K562 (cell line): ENCODE results near the gene OPRD1. TPM values are rescaled to one million over a fixed set of nuclear protein-coding genes. Genes with fewer than 3 reads are reported as not detected.

Experiments
- ATAC-seq: fragments of 200-7000 bp; cut with Tn5 transposase; 3 replicates; pipeline ENCODE4 v1.9.1; 2020; ENCODE audit warnings: moderate library complexity
- BruUV-seq: library from RNA; stranded (reverse); fragments of 400-500 nt; replicated peaks from 2 replicates; lab custom pipeline; 2021; lab: Mats Ljungman, UMichigan
- CTCF ChIA-PET: fragments of 300-600 bp; formaldehyde crosslinking; extraction: SDS; loops from one replicate; lab custom pipeline; 2021; ENCODE audit warnings: low intra/inter-chr PET ratio; lab: Yijun Ruan, JAX
- POLR2A ChIA-PET: fragments of 300-600, 350-650 bp; sonication (Branson Sonifier 250); formaldehyde crosslinking; extraction: SDS; loops from one replicate; lab custom pipeline; 2021; ENCODE audit warnings: antibody characterized with exemption, inconsistent platforms; lab: Yijun Ruan, JAX
- DNase-seq, 4 experiments: peaks; one replicate each; pipeline versions ENCODE4 v3.0.0 to v3.0.0-alpha.2; 2011 to 2018; ENCODE audit warnings: low spot score in 3 of 4, mixed read lengths in 3 of 4; ENCODE audit errors: extremely low read depth in 1 of 4
- FAIRE-seq: peaks from 2 replicates; lab custom pipeline; 2011; peaks lifted over from hg19 to GRCh38; lab: Jason Lieb, UNC
- H2AFZ ChIP-seq: 2 replicates; pipeline ENCODE4 v1.6.0; 2011; ENCODE audit warnings: low read depth, low read length, control low read depth, inconsistent platforms
- H3K27ac ChIP-seq: fragments of 200-600 bp; 3 replicates; pipeline ENCODE4 v1.8.0; 2011; ENCODE audit warnings: low read depth, mild to moderate bottlenecking, control low read depth, inconsistent platforms, low read length, moderate library complexity, mixed read lengths; ENCODE audit errors: extremely low read depth
- H3K27me3 ChIP-seq, 2 experiments: fragments of 300-600 bp in 1 of 2; 2 replicates in 1 of 2; 3 replicates in 1 of 2; pipeline versions ENCODE4 v1.6.0 to v1.8.0; 2011; ENCODE audit warnings: inconsistent platforms in 2 of 2, low read length in 2 of 2, mild to moderate bottlenecking in 1 of 2, mixed read lengths in 1 of 2, moderate library complexity in 1 of 2; ENCODE audit not compliant: control insufficient read depth in 2 of 2, insufficient read depth in 2 of 2
- H3K36me3 ChIP-seq: fragments of 300-600 bp; 3 replicates; pipeline ENCODE4 v1.8.0; 2011; ENCODE audit warnings: mild to moderate bottlenecking, low read length, inconsistent platforms; ENCODE audit not compliant: control insufficient read depth, insufficient read depth
- H3K4me1 ChIP-seq, 2 experiments: fragments of 200-600 bp in 1 of 2; replicated peaks in 1 of 2; 2 replicates in 1 of 2; 3 replicates in 1 of 2; pipeline versions ENCODE4 v1.5.1 to v1.8.0; 2011; ENCODE audit warnings: inconsistent platforms in 2 of 2, low read length in 2 of 2, mild to moderate bottlenecking in 1 of 2, mixed read lengths in 1 of 2, moderate library complexity in 1 of 2; ENCODE audit not compliant: control insufficient read depth in 2 of 2, insufficient read depth in 2 of 2
- H3K4me2 ChIP-seq: 2 replicates; pipeline ENCODE4 v1.6.1; 2011; ENCODE audit warnings: low read length, control low read depth, inconsistent platforms, mixed read lengths; ENCODE audit not compliant: insufficient read depth
- H3K4me3 ChIP-seq: fragments of 200-600 bp; sonication (generic), shearing (Covaris generic); 2 replicates; pipeline ENCODE4 v1.5.1; 2016; ENCODE audit warnings: control low read depth, inconsistent platforms
- H3K79me2 ChIP-seq: fragments of 200-600 bp; 3 replicates; pipeline ENCODE4 v1.8.0; 2011; ENCODE audit warnings: low read length, inconsistent platforms; ENCODE audit not compliant: control insufficient read depth, insufficient read depth
- H3K9ac ChIP-seq, 2 experiments: 2 replicates each; pipeline versions ENCODE4 v1.6.0 to v1.6.1; 2011; ENCODE audit warnings: low read depth in 2 of 2, low read length in 2 of 2, control low read depth in 1 of 2, inconsistent platforms in 1 of 2, mild to moderate bottlenecking in 1 of 2, mixed read lengths in 1 of 2; ENCODE audit not compliant: insufficient read depth in 1 of 2
- H3K9me1 ChIP-seq: one replicate; pipeline ENCODE4 v1.6.0; 2011; ENCODE audit warnings: inconsistent platforms, mild to moderate bottlenecking, low read length, moderate library complexity; ENCODE audit not compliant: control insufficient read depth, insufficient read depth
- H3K9me3 ChIP-seq: replicated peaks from 2 replicates; pipeline ENCODE4 v1.5.1; 2011; ENCODE audit warnings: low read depth, low read length, inconsistent platforms; ENCODE audit not compliant: control insufficient read depth, insufficient read depth
- H4K20me1 ChIP-seq: replicated peaks from 2 replicates; pipeline ENCODE4 v1.6.1; 2011; ENCODE audit warnings: low read length, inconsistent platforms, mixed read lengths; ENCODE audit not compliant: control insufficient read depth, insufficient read depth
- ARID2 ChIP-seq: fragments of 450-650 bp; IDR thresholded peaks from 2 replicates; pipeline ENCODE4 v1.6.1; 2017; ENCODE audit warnings: antibody characterized with exemption, mild to moderate bottlenecking
- ATF2 ChIP-seq: sonication (generic); formaldehyde crosslinking; IDR thresholded peaks from 2 replicates; pipeline ENCODE4 v1.8.1; 2022; ENCODE audit warnings: missing genetic modification reagents
- ETS1 ChIP-seq: conservative IDR thresholded peaks from 2 replicates; pipeline ENCODE4 v1.6.1; 2011; ENCODE audit warnings: low read depth, mild to moderate bottlenecking, low read length; ENCODE audit not compliant: control insufficient read depth
- FIP1L1 ChIP-seq: fragments of 200-400 bp; formaldehyde crosslinking; IDR thresholded peaks from 2 replicates; pipeline ENCODE4 v1.6.1; 2018; ENCODE audit warnings: mild to moderate bottlenecking, low read depth, low read length; ENCODE audit not compliant: poor library complexity, severe bottlenecking
- FOXO4 ChIP-seq: fragments of 450-650 bp; formaldehyde crosslinking; IDR thresholded peaks from 2 replicates; pipeline ENCODE4 v1.4.0; 2020; ENCODE audit warnings: mild to moderate bottlenecking, moderate library complexity
- MED1 ChIP-seq: sonication (generic); formaldehyde crosslinking; IDR thresholded peaks from 2 replicates; pipeline ENCODE4 v1.8.1; 2023; ENCODE audit warnings: missing genetic modification reagents, borderline replicate concordance
- POLR2A ChIP-seq: fragments of 450-650 bp; conservative IDR thresholded peaks from 2 replicates; pipeline ENCODE4 v1.6.1; 2016
- TGIF2 ChIP-seq: sonication (generic); formaldehyde crosslinking; IDR thresholded peaks from 2 replicates; pipeline ENCODE4 v1.8.1; 2022; ENCODE audit warnings: mild to moderate bottlenecking, missing genetic modification reagents, moderate library complexity
- UBTF ChIP-seq, 2 experiments: IDR thresholded peaks; 2 replicates each; pipeline ENCODE4 v1.6.1; 2012; ENCODE audit warnings: improper control_type of control experiment in 2 of 2, low read depth in 2 of 2, low read length in 2 of 2, borderline replicate concordance in 1 of 2
- ZBTB7A ChIP-seq: IDR thresholded peaks from 2 replicates; pipeline ENCODE4 v1.6.1; 2011; ENCODE audit warnings: low read depth, mild to moderate bottlenecking, low read length, moderate library complexity, borderline replicate concordance; ENCODE audit not compliant: control insufficient read depth
- ZFX ChIP-seq: sonication (generic); formaldehyde crosslinking; IDR thresholded peaks from 2 replicates; pipeline ENCODE4 v1.8.0; 2022; ENCODE audit warnings: mild to moderate bottlenecking, missing genetic modification reagents, moderate library complexity
- ZNF79 ChIP-seq: fragments of 250-450 bp; sonication (Bioruptor Pico); IDR thresholded peaks from 2 replicates; pipeline ENCODE4 v1.4.0; 2020; ENCODE audit warnings: low read depth, mild to moderate bottlenecking, moderate library complexity
- WGBS: fragments of 100-300 bp; shearing (Covaris generic); methylation state at CpG from one replicate; pipeline ENCODE4 v1.1.6; 2016; ENCODE audit warnings: low coverage, mixed read lengths; ENCODE audit not compliant: insufficient coverage; ENCODE audit errors: missing lambda C conversion rate; 5-methylcytosine and 5-hydroxymethylcytosine counted together
- in situ Hi-C: fragments of 300-500 bp; cut with MboI; formaldehyde crosslinking; loops from 4 replicates; pipeline ENCODE4 v1.15.0; 2018; ENCODE audit warnings: inconsistent platforms, mixed read lengths
- intact Hi-C: fragments of 100-400 bp; cut with micrococcal nuclease; formaldehyde crosslinking; loops from 2 replicates; pipeline ENCODE4 v1.14.2; 2022
- polyA plus RNA-seq, 8 experiments: library from polyadenylated mRNA; depleted of rRNA in 4 of 8; stranded (reverse) in 5 of 8; unstranded in 3 of 8; fragments of >200 nt; fragmentation: Nextera tagmentation in 2 of 8; fragmentation: Illumina TruSeq in 1 of 8; extraction: Ambion mirVana in 2 of 8; extraction: Trizol in 1 of 8; gene quantifications; 2 replicates each; pipeline versions ENCODE4 v1.2.1 to v1.2.3, GENCODE V29; 2011 to 2014; ENCODE audit warnings: inconsistent platforms in 1 of 8, missing spikeins in 1 of 8
- total RNA-seq, 7 experiments: library from RNA; depleted of rRNA in 6 of 7; stranded (reverse); fragments of >200 nt in 6 of 7; fragmentation: Illumina TruSeq in 2 of 7; extraction: Trizol in 2 of 7; gene quantifications; 2 replicates each; pipeline versions ENCODE4 v1.2.1 to v1.2.3, GENCODE V29; 2011 to 2021; ENCODE audit warnings: low replicate concordance in 1 of 7

Gene OPRD1
- total and polyA plus RNA-seq, 9 of the 15 experiments (the other 6 are each of a cell fraction or from before 2014, with no cell fraction given) = under 0.01 to 0.03 (median under 0.01) TPM; not detected in 6

GRCh38 chr1:28886731-28887418 lies 74.9 kb downstream of the OPRD1 start (continued):
- TF ChIP-seq UBTF (IDR thresholded peaks at IDR 0.05; ENCODE audit: borderline replicate concordance in 1 of 2, low read depth in 2 of 2, low read length in 2 of 2) (peak in 1 of 2 experiments; percentile 47; a peak in 1 of 4 replicates), ZNF79 (0 out of 2 replicates have a peak, but pooled peaks have one; percentile 40), TGIF2 (CRISPR knock-in tag) (0 out of 2 replicates have a peak, but pooled peaks have one; percentile 42), POLR2A (peak; percentile 82), ATF2 (peak; percentile 54; the same call in 1 of the 2 replicates)

GRCh38 chr1:28887419-28887834 lies 75.5 kb downstream of the OPRD1 start:
- Histone ChIP-seq H3K27ac (peak overlapping the region; percentile 87), H3K79me2 (peaks cover 65% of the 10 kb centered on the region), H2AFZ (peak overlapping the region; percentile 92), H3K36me3 (peaks cover 33% of the 10 kb centered on the region), H3K27me3 (no peaks in the 10 kb centered on the region), H3K9me1 (peaks cover 13% of the 10 kb centered on the region), H3K4me1 (peaks cover 62 to 81% of the 10 kb centered on the region in 2 experiments), H3K9me3 (no peaks in the 10 kb centered on the region), H3K9ac (peak overlapping the region; percentile 93 to 96), H3K4me2 (peak overlapping the region; percentile 97), H4K20me1 (peaks cover 21% of the 10 kb centered on the region; the same call in 1 of the 2 replicates), H3K4me3 (peak overlapping the region; percentile 81)
- POLR2A ChIA-PET = interaction anchor here (0.6 to 2.7 kb wide), 2 partner anchors 15 to 116 kb away, joined by 3 to 14 read pairs; no protein-coding TSS in a partner anchor
- ATAC-seq (peak; percentile 8), DNase-seq (peak; percentile 31 to 70 (median 61)), FAIRE-seq (no peak)
- in situ Hi-C loops = no loop called here
- intact Hi-C loops = no loop called here
- 1% methylated on average over 38 of the region's 41 CpGs for WGBS
- TSS peak; percentile 40 for BruUV-seq
- CTCF ChIA-PET = interaction anchor here (0.9 kb wide), 1 partner anchor 146 kb away, joined by 3 read pairs; no protein-coding TSS in a partner anchor
- TF ChIP-seq MED1 (CRISPR knock-in tag) (0 out of 2 replicates have a peak, but pooled peaks have one; percentile 75), ZFX (CRISPR knock-in tag) (peak; percentile 65), ETS1 (peak; percentile 17; the same call in 1 of the 2 replicates), FOXO4 (no peak), TGIF2 (CRISPR knock-in tag) (0 out of 2 replicates have a peak, but pooled peaks have one; percentile 21), FIP1L1 (peak; percentile 53), ZBTB7A (peak; percentile 90), ARID2 (no peak)
